HepG2 (cell line): ENCODE data around the gene TLK1. TPM values are rescaled to one million over a fixed set of nuclear protein-coding genes. Genes with fewer than 3 reads are reported as not detected.

Experiments
- ARID5B ChIP-seq: IDR thresholded peaks from 2 replicates; pipeline ENCODE4 v1.4.0; 2020; ENCODE audit warnings: mild to moderate bottlenecking, missing genetic modification reagents
- ASH2L ChIP-seq: fragments of 300-600, 200-600 bp; sonication (generic); IDR thresholded peaks from 2 replicates; pipeline ENCODE4 v1.7.0; 2017; ENCODE audit warnings: low read depth, mild to moderate bottlenecking, moderate library complexity, mixed read lengths, low read length; ENCODE audit not compliant: insufficient read length
- FOXP4 ChIP-seq: sonication (generic); formaldehyde crosslinking; IDR thresholded peaks from 2 replicates; pipeline ENCODE4 v1.4.0; 2020; ENCODE audit warnings: missing genetic modification reagents
- HNRNPLL ChIP-seq: fragments of 200-400 bp; formaldehyde crosslinking; IDR thresholded peaks from 2 replicates; pipeline ENCODE4 v1.6.1; 2017; ENCODE audit warnings: mild to moderate bottlenecking, low read depth, low read length; ENCODE audit not compliant: poor library complexity, severe bottlenecking
- NR2F6 ChIP-seq, 2 experiments: IDR thresholded peaks; 2 replicates each; pipeline ENCODE4 v1.6.1; 2016; ENCODE audit warnings: antibody characterized with exemption in 1 of 2, mild to moderate bottlenecking in 1 of 2
- ONECUT2 ChIP-seq: sonication (generic); formaldehyde crosslinking; IDR thresholded peaks from 2 replicates; pipeline ENCODE4 v1.4.0; 2020; ENCODE audit warnings: missing genetic modification reagents
- POGK ChIP-seq: sonication (generic); formaldehyde crosslinking; conservative IDR thresholded peaks from 2 replicates; pipeline ENCODE4 v1.8.0; 2022; ENCODE audit warnings: mild to moderate bottlenecking, moderate library complexity, missing genetic modification reagents
- SAP130 ChIP-seq: IDR thresholded peaks from 2 replicates; pipeline ENCODE4 v1.6.1; 2016; ENCODE audit warnings: low read depth
- SKIL ChIP-seq: sonication (generic); formaldehyde crosslinking; IDR thresholded peaks from 2 replicates; pipeline ENCODE4 v1.8.0; 2022; ENCODE audit warnings: missing genetic modification reagents, mild to moderate bottlenecking, moderate library complexity, borderline replicate concordance
- SMAD9 ChIP-seq: sonication (generic); formaldehyde crosslinking; IDR thresholded peaks from 2 replicates; pipeline ENCODE4 v1.5.1; 2020; ENCODE audit warnings: mild to moderate bottlenecking, missing genetic modification reagents
- SOX5 ChIP-seq: IDR thresholded peaks from 2 replicates; pipeline ENCODE4 v1.6.1; 2016; ENCODE audit warnings: borderline replicate concordance
- TCF7 ChIP-seq: sonication (generic); IDR thresholded peaks from 2 replicates; pipeline ENCODE4 v1.6.1; 2016; ENCODE audit warnings: antibody characterized with exemption, low read depth
- ZBTB20 ChIP-seq: sonication (generic); formaldehyde crosslinking; IDR thresholded peaks from 2 replicates; pipeline ENCODE4 v1.8.1; 2023; ENCODE audit warnings: missing genetic modification reagents, low read depth, mild to moderate bottlenecking, borderline replicate concordance
- ZFP36L1 ChIP-seq: sonication (generic); formaldehyde crosslinking; IDR thresholded peaks from 2 replicates; pipeline ENCODE4 v1.8.0; 2022; ENCODE audit warnings: mild to moderate bottlenecking, missing genetic modification reagents, moderate library complexity
- ZNF362 ChIP-seq: sonication (generic); formaldehyde crosslinking; IDR thresholded peaks from 2 replicates; pipeline ENCODE4 v1.4.0; 2020; ENCODE audit warnings: missing genetic modification reagents, mild to moderate bottlenecking, borderline replicate concordance
- ZNF446 ChIP-seq: sonication (generic); formaldehyde crosslinking; IDR thresholded peaks from 2 replicates; pipeline ENCODE4 v1.5.0; 2020; ENCODE audit warnings: mild to moderate bottlenecking, missing genetic modification reagents
- ZNF496 ChIP-seq: sonication (generic); formaldehyde crosslinking; IDR thresholded peaks from 2 replicates; pipeline ENCODE4 v1.8.1; 2023; ENCODE audit warnings: mild to moderate bottlenecking, moderate library complexity, missing genetic modification reagents; ENCODE audit not compliant: insufficient replicate concordance
- ZNF510 ChIP-seq: sonication (generic); formaldehyde crosslinking; IDR thresholded peaks from 2 replicates; pipeline ENCODE4 v1.4.0; 2020; ENCODE audit warnings: low read depth, mild to moderate bottlenecking, missing genetic modification reagents
- polyA plus RNA-seq, 8 experiments: library from polyadenylated mRNA; depleted of rRNA in 3 of 8; stranded (reverse) in 7 of 8; unstranded in 1 of 8; fragments of >200 nt; fragmentation: Illumina TruSeq in 4 of 8; extraction: Trizol in 4 of 8; gene quantifications; 2 replicates each; pipeline versions ENCODE4 v1.2.1 to v1.2.3, GENCODE V29; 2011 to 2016; ENCODE audit warnings: low read depth in 4 of 8, missing spikeins in 1 of 8, mixed read lengths in 1 of 8; ENCODE audit not compliant: insufficient read depth in 1 of 8
- total RNA-seq, 5 experiments: library from RNA; depleted of rRNA; stranded (reverse); fragments of >200 nt; fragmentation: Illumina TruSeq; extraction: Trizol; gene quantifications; 2 replicates each; pipeline ENCODE4 v1.2.3, GENCODE V29; 2016; ENCODE audit warnings: low read depth in 1 of 5

TLK1 gene
- total and polyA plus RNA-seq, 2 of the 13 experiments (the other 11 are each of a cell fraction or from before 2014, with no cell fraction given): 16.8 to 28.7 TPM

GRCh38 chr2:171102802-171103201 is 57.9 kb downstream of the TLK1 start (continued):
- TF ChIP-seq ZNF446 (CRISPR knock-in tag) (no peak), SOX5 (CRISPR knock-in tag) (0 out of 2 replicates have a peak, but pooled peaks have one; percentile 14), ONECUT2 (CRISPR knock-in tag) (peak; percentile 53; the same call in 1 of the 2 replicates), ZNF362 (CRISPR knock-in tag) (peak; percentile 37; the same call in 1 of the 2 replicates), SMAD9 (CRISPR knock-in tag) (no peak), ZNF510 (CRISPR knock-in tag) (no peak), ARID5B (CRISPR knock-in tag) (0 out of 2 replicates have a peak, but pooled peaks have one; percentile 29), ZNF496 (CRISPR knock-in tag) (no peak), TCF7 (peak; percentile 85), SAP130 (CRISPR knock-in tag) (0 out of 2 replicates have a peak, but pooled peaks have one; percentile 12), NR2F6 (IDR thresholded peaks at IDR 0.05) (0 out of 2 replicates have a peak, but pooled peaks have one; percentile 17), NR2F6 (CRISPR knock-in tag; IDR thresholded peaks at IDR 0.05) (no peak), ZBTB20 (CRISPR knock-in tag) (peak; percentile 22; the same call in 1 of the 2 replicates), FOXP4 (CRISPR knock-in tag) (peak; percentile 42; the same call in 1 of the 2 replicates), HNRNPLL (no peak), ASH2L (peak; percentile 28), ZFP36L1 (CRISPR knock-in tag) (no peak), SKIL (no peak), POGK (no peak)
